ENCODE measurements around the gene MISP3. TPM values are rescaled to one million over a fixed set of nuclear protein-coding genes. Genes with fewer than 3 reads are reported as not detected.

The MISP3 gene
- total RNA-seq, 1 donor from 2014 or later: 2.1 TPM

DNA sequence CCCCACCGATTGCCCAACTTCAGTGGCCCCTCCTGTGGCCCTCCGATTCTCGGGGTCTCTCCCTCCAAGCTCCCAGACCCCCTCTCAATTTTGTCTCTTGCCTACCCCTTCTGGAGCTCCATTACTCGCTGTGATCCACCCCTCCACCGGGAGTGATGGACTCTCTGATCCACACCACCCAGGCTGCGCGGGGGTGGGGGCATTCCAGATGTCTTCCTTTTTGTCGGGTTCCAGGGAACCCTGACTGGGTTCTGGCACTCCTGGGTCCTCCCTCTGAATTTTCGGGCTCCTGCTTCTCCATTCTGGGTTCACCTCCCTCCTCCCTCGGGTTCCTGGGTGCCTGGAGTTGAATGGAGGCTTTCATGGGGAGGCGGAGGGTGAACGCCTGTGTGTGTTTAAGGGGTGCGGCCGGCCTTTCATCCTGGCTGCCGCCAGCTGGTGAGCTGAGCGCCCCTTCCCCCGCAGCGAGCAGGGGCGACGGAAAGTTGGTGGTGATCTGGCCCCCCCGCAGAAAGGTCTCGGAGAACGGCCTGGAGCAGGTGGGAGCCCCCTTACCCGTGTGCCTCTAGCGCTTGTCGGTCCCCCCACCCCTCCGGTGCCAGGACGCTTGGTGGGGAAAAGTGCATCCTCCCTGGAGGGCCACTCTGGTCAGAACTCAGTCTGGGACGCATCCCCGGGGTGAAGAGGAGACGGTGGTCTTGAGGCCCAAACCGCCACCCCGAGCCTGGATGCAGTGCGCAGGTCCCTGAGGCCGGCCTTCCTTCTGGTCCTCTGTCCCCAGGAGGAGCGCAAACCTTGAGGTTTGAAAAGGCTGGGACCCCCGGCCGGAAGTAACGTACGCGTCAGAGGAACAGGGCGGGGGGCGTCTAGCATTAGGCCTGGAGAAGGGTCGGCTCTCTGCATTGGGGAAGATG, 1.6 kb downstream of the MISP3 start:
- Mint-ChIP-seq H3K27ac (ENCODE audit: unreplicated experiment) (peak overlapping the region; percentile 79), H3K36me3 (ENCODE audit: unreplicated experiment) (no peaks in the 10 kb centered on the region), H3K9me3 (ENCODE audit: unreplicated experiment) (no peaks in the 10 kb centered on the region), H3K4me1 (ENCODE audit: unreplicated experiment) (peaks cover 22% of the 10 kb centered on the region), H3K27me3 (ENCODE audit: unreplicated experiment) (no peaks in the 10 kb centered on the region), H3K4me3 (ENCODE audit: unreplicated experiment) (peak overlapping the region; percentile 91)
- DNase-seq (ENCODE audit: extremely low spot score, unreplicated experiment): no peak
- TF ChIP-seq, protein P1, sequence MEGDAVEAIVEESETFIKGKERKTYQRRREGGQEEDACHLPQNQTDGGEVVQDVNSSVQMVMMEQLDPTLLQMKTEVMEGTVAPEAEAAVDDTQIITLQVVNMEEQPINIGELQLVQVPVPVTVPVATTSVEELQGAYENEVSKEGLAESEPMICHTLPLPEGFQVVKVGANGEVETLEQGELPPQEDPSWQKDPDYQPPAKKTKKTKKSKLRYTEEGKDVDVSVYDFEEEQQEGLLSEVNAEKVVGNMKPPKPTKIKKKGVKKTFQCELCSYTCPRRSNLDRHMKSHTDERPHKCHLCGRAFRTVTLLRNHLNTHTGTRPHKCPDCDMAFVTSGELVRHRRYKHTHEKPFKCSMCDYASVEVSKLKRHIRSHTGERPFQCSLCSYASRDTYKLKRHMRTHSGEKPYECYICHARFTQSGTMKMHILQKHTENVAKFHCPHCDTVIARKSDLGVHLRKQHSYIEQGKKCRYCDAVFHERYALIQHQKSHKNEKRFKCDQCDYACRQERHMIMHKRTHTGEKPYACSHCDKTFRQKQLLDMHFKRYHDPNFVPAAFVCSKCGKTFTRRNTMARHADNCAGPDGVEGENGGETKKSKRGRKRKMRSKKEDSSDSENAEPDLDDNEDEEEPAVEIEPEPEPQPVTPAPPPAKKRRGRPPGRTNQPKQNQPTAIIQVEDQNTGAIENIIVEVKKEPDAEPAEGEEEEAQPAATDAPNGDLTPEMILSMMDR (IDR thresholded peaks at IDR 0.05): no peak

DNA sequence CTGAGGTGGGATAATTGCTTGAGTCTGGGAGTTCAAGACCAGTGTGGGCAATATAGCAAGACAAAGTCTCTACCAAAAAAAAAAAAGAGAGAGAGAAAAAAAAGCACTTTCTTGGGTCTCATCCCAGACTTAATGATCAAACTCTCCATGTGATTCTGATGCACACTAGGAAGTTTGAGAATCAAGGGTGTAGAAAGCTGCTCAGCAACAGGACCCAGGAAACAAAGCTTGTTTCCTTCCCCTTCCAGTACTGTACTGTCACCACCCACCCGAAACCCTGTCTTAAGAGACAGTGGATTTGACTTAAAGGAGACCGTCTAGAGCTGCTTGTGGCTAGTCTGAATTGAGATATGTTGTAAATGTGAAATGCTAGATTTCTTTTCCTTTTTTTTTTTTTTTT, 5.8 kb downstream of the MISP3 start:
- Mint-ChIP-seq H3K4me1 (ENCODE audit: unreplicated experiment) (peaks cover 35% of the 10 kb centered on the region), H3K9me3 (ENCODE audit: unreplicated experiment) (no peaks in the 10 kb centered on the region), H3K27ac (ENCODE audit: unreplicated experiment) (no peak overlapping the region), H3K36me3 (ENCODE audit: unreplicated experiment) (no peaks in the 10 kb centered on the region), H3K27me3 (ENCODE audit: unreplicated experiment) (no peaks in the 10 kb centered on the region), H3K4me3 (ENCODE audit: unreplicated experiment) (no peak overlapping the region)
- DNase-seq (ENCODE audit: extremely low spot score, unreplicated experiment): no peak
- TF ChIP-seq, protein P1 (IDR thresholded peaks at IDR 0.05): no peak

DNA sequence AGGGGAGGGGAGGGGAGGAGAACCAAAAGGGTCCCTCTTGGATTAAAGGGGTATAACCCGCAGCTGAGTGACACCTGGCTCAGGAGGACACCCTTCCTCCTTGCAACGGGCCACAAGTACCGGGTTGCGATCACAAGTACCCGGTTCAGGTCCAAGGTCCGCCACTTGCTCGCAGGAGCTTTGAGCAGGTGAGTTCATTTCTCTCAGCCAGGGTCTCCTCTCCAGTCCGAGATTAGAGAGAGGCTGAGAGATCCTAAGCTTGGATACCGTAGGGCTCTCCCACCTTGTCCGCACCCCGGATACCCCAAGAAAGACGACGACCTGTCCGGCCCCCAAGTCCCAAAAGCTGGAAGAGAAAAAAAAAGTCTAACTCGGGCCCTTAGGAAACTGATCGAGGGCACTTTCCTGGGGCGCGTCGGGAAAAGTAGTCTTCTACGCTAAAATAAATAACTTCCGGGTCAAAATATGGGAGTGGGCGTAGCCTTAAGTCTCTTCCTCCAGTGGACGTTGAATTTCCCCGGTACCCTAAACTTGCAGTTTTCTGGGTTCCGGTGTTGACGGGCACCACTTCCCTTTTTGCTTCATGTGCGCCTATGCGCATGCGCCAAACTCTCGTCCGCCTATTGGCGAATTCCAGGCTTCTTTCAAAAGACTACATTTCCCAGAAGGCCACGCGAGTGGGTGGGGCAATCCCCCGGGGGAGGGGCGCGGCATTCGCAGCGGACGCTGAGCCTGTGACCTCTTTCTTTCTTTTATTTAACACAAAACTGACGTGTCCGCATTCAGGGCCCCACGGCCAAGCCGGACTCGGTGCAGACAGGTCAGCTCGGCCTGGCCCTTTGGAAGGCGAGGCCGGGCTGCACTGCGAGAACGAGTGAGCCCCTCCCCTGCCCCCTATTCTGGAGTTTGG, 8.6 kb downstream of the MISP3 start:
- DNase-seq (ENCODE audit: extremely low spot score, unreplicated experiment): peak; percentile 99
- H3K27ac Mint-ChIP-seq (ENCODE audit: unreplicated experiment): peak overlapping the region; percentile 98
- peak overlapping the region; percentile 97 for H3K4me3 Mint-ChIP-seq (ENCODE audit: unreplicated experiment)
- TF ChIP-seq, protein P1 (IDR thresholded peaks at IDR 0.05): no peak
- no peaks in the 10 kb centered on the region for H3K9me3 Mint-ChIP-seq (ENCODE audit: unreplicated experiment)
- no peaks in the 10 kb centered on the region for H3K27me3 Mint-ChIP-seq (ENCODE audit: unreplicated experiment)
- peaks cover 21% of the 10 kb centered on the region for H3K4me1 Mint-ChIP-seq (ENCODE audit: unreplicated experiment)
- no peaks in the 10 kb centered on the region for H3K36me3 Mint-ChIP-seq (ENCODE audit: unreplicated experiment)

DNA sequence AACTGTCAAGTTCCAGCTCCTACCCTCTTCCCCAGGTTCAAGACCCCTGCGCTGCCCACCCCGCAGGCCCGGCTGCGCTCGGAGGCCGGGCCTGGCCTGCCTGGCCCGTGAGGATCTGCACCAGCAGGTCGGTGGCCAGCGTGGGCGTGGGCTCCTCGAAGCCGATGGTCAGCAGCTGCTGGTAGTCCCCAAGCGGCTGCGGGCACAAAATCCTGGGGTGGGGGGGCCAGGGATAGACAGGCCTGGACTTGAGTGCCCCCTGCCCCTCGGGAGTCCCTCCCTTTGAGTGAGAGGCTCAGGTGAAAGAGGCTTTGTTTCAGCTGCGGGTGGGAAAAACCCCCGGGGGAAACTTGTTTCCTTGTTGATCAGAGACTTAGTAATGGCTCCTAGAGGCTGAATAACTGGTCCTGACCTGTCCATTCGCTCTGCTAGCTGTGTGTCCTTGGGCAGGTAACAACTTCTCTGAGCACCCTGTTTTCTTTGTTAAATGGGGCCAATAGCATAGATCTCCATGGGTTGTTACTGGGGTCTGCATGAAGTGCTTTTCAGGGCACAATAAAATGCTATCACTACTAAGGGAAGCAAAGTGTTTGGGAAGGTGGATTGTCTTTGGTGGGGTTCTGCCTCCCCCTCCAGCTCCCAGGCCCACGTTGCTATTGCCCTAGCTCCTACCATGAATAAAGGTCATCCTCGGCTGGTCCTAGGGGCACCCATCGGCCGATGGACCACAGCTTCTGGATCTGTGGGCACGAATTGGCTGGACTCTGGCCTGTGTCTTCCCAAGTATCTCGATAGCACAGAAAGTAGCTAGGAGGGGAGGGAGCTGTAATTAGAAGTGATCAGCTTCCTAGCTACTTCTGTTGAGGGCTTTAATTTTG, 9.4 kb downstream of the MISP3 start:
- H3K36me3 Mint-ChIP-seq (ENCODE audit: unreplicated experiment): peaks cover 2% of the 10 kb centered on the region
- TF ChIP-seq, protein P1 (IDR thresholded peaks at IDR 0.05): no peak
- no peaks in the 10 kb centered on the region for H3K9me3 Mint-ChIP-seq (ENCODE audit: unreplicated experiment)
- peak overlapping the region; percentile 97 for H3K4me3 Mint-ChIP-seq (ENCODE audit: unreplicated experiment)
- no peak for DNase-seq (ENCODE audit: extremely low spot score, unreplicated experiment)
- H3K27ac Mint-ChIP-seq (ENCODE audit: unreplicated experiment): peak overlapping the region; percentile 98
- H3K27me3 Mint-ChIP-seq (ENCODE audit: unreplicated experiment): no peaks in the 10 kb centered on the region
- H3K4me1 Mint-ChIP-seq (ENCODE audit: unreplicated experiment): peaks cover 21% of the 10 kb centered on the region

Measured in osteocyte (in vitro differentiated cells).